Hepatocyte (in vitro differentiated cells): ENCODE data around the gene VARS1.

Source experiments
- CTCF ChIP-seq: fragments of 200-600 bp; sonication (generic); IDR thresholded peaks from 2 replicates; pipeline ENCODE4 v1.5.1; 2016; ENCODE audit warnings: antibody characterized with exemption, mild to moderate bottlenecking; ENCODE audit not compliant: poor library complexity
- EZH2 ChIP-seq: fragments of 200-600 bp; sonication (generic); IDR thresholded peaks from 2 replicates; pipeline ENCODE4 v1.6.1; 2016; ENCODE audit warnings: antibody characterized with exemption, mild to moderate bottlenecking, borderline replicate concordance

GRCh38 chr6:31797588-31797987 is 2.0 kb upstream of the VARS1 start:
- TF ChIP-seq CTCF (no peak), EZH2 (no peak)
